ENCODE results near the gene SLC25A51.

- TF ChIP-seq ZNF274 (IDR thresholded peaks at IDR 0.05; ENCODE audit: low read depth, low read length) (no peak), YY1 (IDR thresholded peaks at IDR 0.05; ENCODE audit: insufficient read depth, insufficient read length) (no peak)
These were observed 63.2 kb downstream of the SLC25A51 start for GRCh38 chr9:37840560-37841194.

Data from NT2/D1 (cell line).